Activated naive CD8-positive, alpha-beta T cell treated with anti-CD3 and anti-CD28 coated beads, Interleukin-2, amount 10 ng/mL, durations not matched to agents 7 days and 5 days (primary cell): ENCODE results near the gene FEM1A. TPM values are rescaled to one million over a fixed set of nuclear protein-coding genes. Genes with fewer than 3 reads are reported as not detected.
A peak's percentile ranks its signal among the peaks of the same experiment; 100 is the strongest.
"Not testable (repeated sequence)": the region's sequence is repeated elsewhere in the genome, so short reads cannot be mapped to it uniquely, and the experiment has no call there.

Source experiments
- ATAC-seq: fragments of 150-1000 bp; cut with Tn5 transposase; one replicate; pipeline ENCODE4 v1.10.0; 2021; ENCODE audit warnings: low read depth, moderate library complexity
- POLR2A ChIA-PET: fragments of 350-600 bp; sonication (Branson Sonifier 250); formaldehyde crosslinking; loops from one replicate; lab custom pipeline; 2021; ENCODE audit warnings: antibody characterized with exemption; lab: Charles Lee
- DNase-seq: peaks from one replicate; pipeline ENCODE4 v3.0.0; 2021
- H3K27ac Mint-ChIP-seq: one replicate; pipeline ENCODE4 v1.8.0; 2022; ENCODE audit warnings: mild to moderate bottlenecking, mixed read lengths
- H3K27me3 Mint-ChIP-seq: one replicate; pipeline ENCODE4 v1.8.0; 2022; ENCODE audit warnings: mild to moderate bottlenecking, moderate library complexity, mixed read lengths
- H3K36me3 Mint-ChIP-seq: one replicate; pipeline ENCODE4 v1.8.0; 2021; ENCODE audit warnings: mild to moderate bottlenecking, mixed read lengths
- H3K4me1 Mint-ChIP-seq: one replicate; pipeline ENCODE4 v1.8.0; 2021; ENCODE audit warnings: mixed read lengths
- H3K4me3 Mint-ChIP-seq: one replicate; pipeline ENCODE4 v1.8.0; 2022; ENCODE audit warnings: mild to moderate bottlenecking, moderate library complexity, mixed read lengths
- H3K9me3 Mint-ChIP-seq: one replicate; pipeline ENCODE4 v1.8.0; 2021; ENCODE audit warnings: mixed read lengths
- total RNA-seq, 2 experiments: library from RNA; stranded (reverse); gene quantifications; one replicate each; pipeline ENCODE4 v1.2.3, GENCODE V29; 2021

Gene FEM1A
- total RNA-seq, 2 experiments from 2014 or later, result 12.5 to 12.6 TPM

DNA sequence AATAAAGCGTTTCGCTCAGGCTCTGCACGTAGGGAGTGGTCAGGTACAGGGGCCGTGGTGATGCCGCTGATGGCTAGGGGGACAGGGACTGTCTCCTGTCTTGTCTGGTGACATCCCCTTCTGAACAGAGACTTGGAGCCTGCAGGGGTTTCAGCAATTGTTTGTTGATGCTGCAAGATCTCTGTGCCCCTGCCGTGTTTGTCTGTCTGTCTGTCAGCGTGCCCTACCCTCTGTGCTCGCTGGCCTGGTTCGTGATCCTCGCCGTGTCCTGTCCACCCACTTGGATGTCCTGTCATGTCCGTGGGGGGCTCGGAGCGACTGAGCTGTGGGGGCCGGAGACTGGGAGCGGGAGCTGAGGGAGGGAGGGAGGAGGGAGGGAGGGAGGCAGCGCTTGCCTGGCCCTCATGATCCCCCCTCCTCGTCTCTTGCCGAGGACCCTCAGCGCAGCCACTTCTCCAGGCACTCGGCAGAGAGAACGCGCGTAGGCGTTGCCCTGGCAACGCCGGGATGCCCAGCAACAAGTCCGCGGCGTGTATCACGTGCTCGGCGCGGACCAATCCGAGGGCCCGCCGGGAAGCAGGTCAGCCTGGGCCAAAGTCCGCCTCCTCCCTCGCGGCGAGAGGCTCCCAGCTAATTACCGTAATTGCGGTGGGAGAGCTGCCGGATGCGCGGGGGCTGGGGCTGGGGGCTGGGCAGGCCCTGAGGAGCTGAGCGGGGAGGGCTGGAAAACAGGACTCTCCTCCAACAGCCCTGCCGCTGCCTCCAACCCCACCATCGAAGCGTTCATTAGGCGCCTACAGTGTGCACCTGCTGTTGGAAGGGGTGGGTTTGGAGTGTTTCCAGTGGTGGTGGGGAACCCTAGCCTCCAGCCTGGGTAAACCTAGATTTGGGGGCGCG, 31.9 kb upstream of the FEM1A start:
- POLR2A ChIA-PET, result no interaction called here
- H3K36me3 Mint-ChIP-seq, result no peaks in the 10 kb centered on the region
- H3K4me3 Mint-ChIP-seq, result no peak overlapping the region
- peak; percentile 62 for DNase-seq
- ATAC-seq, result peak; percentile 67
- peaks cover 3% of the 10 kb centered on the region for H3K4me1 Mint-ChIP-seq
- H3K27ac Mint-ChIP-seq, result no peak overlapping the region
- peaks cover 29% of the 10 kb centered on the region for H3K27me3 Mint-ChIP-seq
- H3K9me3 Mint-ChIP-seq, result no peaks in the 10 kb centered on the region

- H3K9me3 Mint-ChIP-seq, result no peaks in the 10 kb centered on the region
- POLR2A ChIA-PET, result no interaction called here
- peaks cover 3% of the 10 kb centered on the region for H3K4me1 Mint-ChIP-seq
- H3K27ac Mint-ChIP-seq, result no peak overlapping the region
- H3K36me3 Mint-ChIP-seq, result no peaks in the 10 kb centered on the region
- peak overlapping the region; percentile 70 for H3K4me3 Mint-ChIP-seq
- peaks cover 29% of the 10 kb centered on the region for H3K27me3 Mint-ChIP-seq
- no peak for DNase-seq
- ATAC-seq, result no peak
Observed at GRCh38 chr19:4760285-4760650, 31.3 kb upstream of the FEM1A start.

DNA sequence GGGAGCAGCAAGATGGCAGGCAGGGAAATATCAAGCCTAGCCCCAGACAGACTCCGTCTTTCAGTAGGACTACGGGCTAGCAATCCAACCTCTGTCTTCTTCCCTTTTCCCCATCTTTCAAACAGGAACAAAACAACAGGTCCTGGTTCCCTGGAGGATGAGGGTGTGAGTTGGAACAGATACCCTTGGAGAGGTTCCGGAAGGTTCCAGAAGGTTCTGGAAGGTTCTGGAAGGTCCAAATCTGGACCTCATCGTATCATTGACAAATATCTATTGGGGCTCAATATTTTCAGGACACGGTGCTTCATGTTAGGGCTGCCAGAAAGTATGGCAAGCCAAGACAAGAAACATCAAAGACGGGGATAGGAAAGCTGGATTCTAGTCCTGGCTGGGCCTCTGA, 28.5 kb upstream of the FEM1A start:
- H3K4me1 Mint-ChIP-seq, result peaks cover 3% of the 10 kb centered on the region
- H3K9me3 Mint-ChIP-seq, result no peaks in the 10 kb centered on the region
- no peaks in the 10 kb centered on the region for H3K36me3 Mint-ChIP-seq
- no peak overlapping the region for H3K4me3 Mint-ChIP-seq
- DNase-seq (no peak), ATAC-seq (no peak)
- POLR2A ChIA-PET, result no interaction called here
- H3K27me3 Mint-ChIP-seq, result peaks cover 30% of the 10 kb centered on the region
- H3K27ac Mint-ChIP-seq, result no peak overlapping the region

DNA sequence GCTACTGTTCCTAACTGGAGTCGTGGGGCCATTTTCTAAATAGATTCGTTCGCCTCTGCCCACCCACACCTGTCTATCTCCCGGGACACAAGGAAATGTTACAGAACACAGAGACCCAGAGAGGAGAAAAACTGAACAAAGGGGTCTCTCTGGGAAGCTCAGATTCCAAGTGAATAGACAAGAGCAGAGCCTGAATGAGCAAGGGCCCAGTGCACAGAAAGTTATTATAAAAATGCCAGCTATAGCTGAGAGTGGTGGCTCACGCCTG, 27.2 kb upstream of the FEM1A start:
- H3K36me3 Mint-ChIP-seq, result no peaks in the 10 kb centered on the region
- no peak for DNase-seq
- POLR2A ChIA-PET, result no interaction called here
- peaks cover 23% of the 10 kb centered on the region for H3K27me3 Mint-ChIP-seq
- H3K27ac Mint-ChIP-seq, result no peak overlapping the region
- H3K4me1 Mint-ChIP-seq, result peaks cover 3% of the 10 kb centered on the region
- H3K9me3 Mint-ChIP-seq, result no peaks in the 10 kb centered on the region
- H3K4me3 Mint-ChIP-seq, result no peak overlapping the region
- no peak for ATAC-seq

GRCh38 chr19:4768934-4769777, 22.4 kb upstream of the FEM1A start:
- H3K27ac Mint-ChIP-seq, result no peak overlapping the region
- no peaks in the 10 kb centered on the region for H3K4me1 Mint-ChIP-seq
- no peak overlapping the region for H3K4me3 Mint-ChIP-seq
- DNase-seq (peak; percentile 87), ATAC-seq (peak; percentile 66)
- H3K36me3 Mint-ChIP-seq, result no peaks in the 10 kb centered on the region
- POLR2A ChIA-PET, result no interaction called here
- H3K9me3 Mint-ChIP-seq, result peaks cover 1% of the 10 kb centered on the region
- peaks cover 8% of the 10 kb centered on the region for H3K27me3 Mint-ChIP-seq

- no peak overlapping the region for H3K27ac Mint-ChIP-seq
- no peak for ATAC-seq
Observed at GRCh38 chr19:4772566-4772965, 19.0 kb upstream of the FEM1A start.

DNA sequence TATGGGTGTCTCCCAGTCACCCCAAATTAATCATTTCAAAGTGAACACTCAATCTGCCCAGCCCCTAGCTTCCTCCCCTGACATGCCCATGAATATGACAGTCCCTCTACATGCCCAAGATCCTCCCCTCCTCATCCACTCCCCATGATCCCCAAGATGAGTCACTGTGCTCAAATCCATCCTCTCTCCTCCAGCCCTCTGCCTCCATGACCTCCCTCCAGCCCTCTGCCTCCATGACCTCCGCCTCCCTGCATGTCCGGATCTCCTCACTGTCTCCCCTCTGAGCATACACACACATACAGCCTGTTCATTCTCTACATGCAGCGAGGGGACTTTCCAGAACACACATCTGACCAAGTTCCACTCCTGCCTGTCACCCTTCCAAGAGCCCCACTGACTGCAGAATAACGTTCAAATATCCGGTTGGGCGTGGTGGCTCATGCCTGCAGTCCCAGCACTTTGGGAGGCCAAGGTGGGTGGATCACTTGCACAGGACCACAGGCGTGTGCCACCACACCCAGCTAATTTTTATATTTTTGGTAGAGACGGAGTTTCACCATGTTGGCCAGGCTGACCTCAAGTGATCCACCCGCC, 18.4 kb upstream of the FEM1A start:
- Mint-ChIP-seq H3K27me3 (peaks cover 3% of the 10 kb centered on the region), H3K27ac (no peak overlapping the region), H3K4me3 (no peak overlapping the region), H3K9me3 (peaks cover 1% of the 10 kb centered on the region), H3K4me1 (no peaks in the 10 kb centered on the region), H3K36me3 (no peaks in the 10 kb centered on the region)
- POLR2A ChIA-PET, result no interaction called here
- ATAC-seq (no peak), DNase-seq (no peak)

More at GRCh38 chr19:4772566-4772965, 19.0 kb upstream of the FEM1A start:
- peaks cover 5% of the 10 kb centered on the region for H3K27me3 Mint-ChIP-seq
- H3K4me1 Mint-ChIP-seq, result no peaks in the 10 kb centered on the region
- no peaks in the 10 kb centered on the region for H3K36me3 Mint-ChIP-seq
- H3K9me3 Mint-ChIP-seq, result peaks cover 1% of the 10 kb centered on the region
- POLR2A ChIA-PET, result no interaction called here
- no peak for DNase-seq
- H3K4me3 Mint-ChIP-seq, result no peak overlapping the region

GRCh38 chr19:4774136-4774535, 17.4 kb upstream of the FEM1A start:
- no peak for ATAC-seq
- peaks cover 3% of the 10 kb centered on the region for H3K27me3 Mint-ChIP-seq
- no peak overlapping the region for H3K27ac Mint-ChIP-seq
- no peak for DNase-seq
- no peaks in the 10 kb centered on the region for H3K36me3 Mint-ChIP-seq
- no peak overlapping the region for H3K4me3 Mint-ChIP-seq
- peaks cover 1% of the 10 kb centered on the region for H3K9me3 Mint-ChIP-seq
- no peaks in the 10 kb centered on the region for H3K4me1 Mint-ChIP-seq
- POLR2A ChIA-PET, result no interaction called here

DNA sequence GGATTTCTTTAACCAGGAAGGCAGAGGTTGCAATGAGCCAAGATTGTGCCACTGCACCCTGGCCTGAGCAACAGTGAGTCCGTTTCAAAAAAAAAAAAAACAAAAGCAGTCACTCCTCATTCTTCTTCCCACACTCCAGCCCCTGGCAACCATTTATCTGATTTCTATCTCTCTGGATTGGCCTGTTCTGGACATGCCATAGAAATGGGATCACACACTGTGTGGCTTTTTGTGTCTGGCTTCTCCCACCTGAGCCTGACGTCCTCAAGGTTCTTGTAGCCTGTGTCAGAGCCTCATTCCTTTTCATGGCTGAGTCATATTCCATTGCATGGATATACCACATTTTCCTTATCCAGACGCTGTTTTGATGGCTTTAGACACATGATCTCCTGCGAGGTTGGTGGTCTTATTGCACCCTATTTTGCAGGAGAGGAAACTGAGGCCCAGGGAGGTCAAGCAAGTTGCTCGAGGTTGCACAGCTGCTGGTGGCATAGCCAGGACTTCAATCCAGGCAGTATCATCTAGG, 15.8 kb upstream of the FEM1A start:
- ATAC-seq, result no peak
- H3K36me3 Mint-ChIP-seq, result no peaks in the 10 kb centered on the region
- H3K27me3 Mint-ChIP-seq, result peaks cover 3% of the 10 kb centered on the region

DNA sequence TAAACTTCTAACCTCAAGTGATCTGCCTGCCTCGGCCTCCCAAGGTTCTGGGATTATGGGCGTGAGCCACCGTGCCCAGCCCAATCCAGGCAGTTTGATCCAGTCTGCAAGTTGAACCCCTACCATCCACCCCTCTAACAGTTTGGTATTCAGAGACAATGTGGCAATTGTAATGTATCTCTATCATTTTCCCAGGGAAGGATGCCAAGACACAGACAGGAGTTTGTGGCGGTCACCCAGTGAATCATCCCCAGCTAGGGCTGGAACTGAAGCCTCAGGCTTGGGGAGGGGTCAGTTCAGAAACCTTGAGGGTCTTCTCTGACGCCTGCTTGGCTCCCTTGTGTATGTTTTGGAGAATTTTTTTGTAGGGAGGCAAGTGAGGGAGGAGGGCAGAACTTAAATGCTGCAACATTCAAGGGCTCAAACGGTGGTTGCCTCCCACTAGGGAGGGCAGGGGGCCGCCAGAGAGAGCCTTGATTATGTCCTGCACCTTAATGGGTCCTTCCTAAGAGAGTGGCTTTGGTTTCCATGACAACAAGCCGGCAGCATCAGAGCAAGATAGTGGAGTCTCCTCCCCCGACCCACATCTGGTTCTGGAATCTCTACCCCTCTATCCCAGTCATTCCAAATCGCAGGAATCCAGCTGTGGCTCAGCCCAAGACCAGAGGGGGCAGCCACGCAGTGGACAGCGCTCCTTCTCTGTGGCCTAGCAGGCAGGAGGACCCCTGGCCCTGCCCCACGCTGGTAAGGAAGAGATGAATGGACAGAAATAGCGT, 14.9 kb upstream of the FEM1A start:
- DNase-seq (no peak), ATAC-seq (no peak)
- Mint-ChIP-seq H3K27ac (no peak overlapping the region), H3K9me3 (no peaks in the 10 kb centered on the region), H3K27me3 (peaks cover 3% of the 10 kb centered on the region), H3K4me1 (no peaks in the 10 kb centered on the region), H3K36me3 (no peaks in the 10 kb centered on the region), H3K4me3 (no peak overlapping the region)
- POLR2A ChIA-PET, result no interaction called here

More for the DNA sequence above, 15.8 kb upstream of the FEM1A start:
- POLR2A ChIA-PET, result no interaction called here
- no peaks in the 10 kb centered on the region for H3K4me1 Mint-ChIP-seq
- no peak overlapping the region for H3K27ac Mint-ChIP-seq
- no peaks in the 10 kb centered on the region for H3K9me3 Mint-ChIP-seq
- H3K4me3 Mint-ChIP-seq, result no peak overlapping the region
- no peak for DNase-seq

DNA sequence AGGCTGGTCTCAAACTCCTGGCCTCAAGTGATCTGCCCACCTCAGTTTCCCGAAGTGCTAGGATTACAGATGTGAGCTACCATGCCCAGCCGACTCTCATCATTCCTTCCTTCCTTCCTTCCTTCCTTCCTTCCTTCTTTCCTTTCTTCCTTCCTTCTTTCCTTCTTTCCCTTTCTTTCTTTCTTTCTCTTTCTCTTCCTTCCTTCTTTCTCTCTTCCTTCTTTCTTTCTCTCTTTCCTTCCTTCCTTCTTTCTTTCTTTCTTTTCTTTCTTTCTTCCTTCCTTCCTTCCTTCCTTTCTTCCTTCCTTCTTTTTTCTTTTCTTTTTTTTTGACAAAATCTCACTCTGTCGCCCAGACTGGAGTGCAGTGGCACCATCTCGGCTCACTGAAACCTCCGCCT, 13.4 kb upstream of the FEM1A start:
- POLR2A ChIA-PET, result interaction anchor here (0.6 kb wide), 1 partner anchor 33 kb away, joined by 3 read pairs; no protein-coding TSS in a partner anchor
- H3K27ac Mint-ChIP-seq, H3K4me3 Mint-ChIP-seq, H3K27me3 Mint-ChIP-seq, H3K4me1 Mint-ChIP-seq, H3K36me3 Mint-ChIP-seq, DNase-seq, H3K9me3 Mint-ChIP-seq, ATAC-seq: not testable (repeated sequence)

- POLR2A ChIA-PET, result no interaction called here
Observed at GRCh38 chr19:4780860-4781259, 10.7 kb upstream of the FEM1A start.

GRCh38 chr19:4781801-4782200, 9.7 kb upstream of the FEM1A start:
- POLR2A ChIA-PET, result no interaction called here
- no peak overlapping the region for H3K27ac Mint-ChIP-seq

More at GRCh38 chr19:4780860-4781259, 10.7 kb upstream of the FEM1A start:
- no peak overlapping the region for H3K27ac Mint-ChIP-seq
- DNase-seq (no peak), ATAC-seq (no peak)
- H3K9me3 Mint-ChIP-seq, result no peaks in the 10 kb centered on the region
- no peak overlapping the region for H3K4me3 Mint-ChIP-seq
- no peaks in the 10 kb centered on the region for H3K4me1 Mint-ChIP-seq
- H3K27me3 Mint-ChIP-seq, result peaks cover 5% of the 10 kb centered on the region
- H3K36me3 Mint-ChIP-seq, result no peaks in the 10 kb centered on the region

More at GRCh38 chr19:4781801-4782200, 9.7 kb upstream of the FEM1A start:
- H3K27me3 Mint-ChIP-seq, result peaks cover 5% of the 10 kb centered on the region
- H3K4me1 Mint-ChIP-seq, result no peaks in the 10 kb centered on the region
- H3K36me3 Mint-ChIP-seq, result no peaks in the 10 kb centered on the region
- H3K9me3 Mint-ChIP-seq, result no peaks in the 10 kb centered on the region
- ATAC-seq (no peak), DNase-seq (no peak)
- H3K4me3 Mint-ChIP-seq, result no peak overlapping the region
